HepG2 (cell line): ENCODE data around the gene CAMKMT. TPM values are rescaled to one million over a fixed set of nuclear protein-coding genes. Genes with fewer than 3 reads are reported as not detected.

Source experiments
- ATAC-seq: fragments of 200-7000 bp; cut with Tn5 transposase; 3 replicates; pipeline ENCODE4 v1.9.1; 2020; ENCODE audit warnings: mild to moderate bottlenecking, moderate library complexity
- BruUV-seq: library from RNA; stranded (reverse); fragments of 400-500 nt; replicated peaks from 2 replicates; lab custom pipeline; 2021; lab: Mats Ljungman, UMichigan
- CTCF ChIA-PET: fragments of 300-600 bp; formaldehyde crosslinking; extraction: SDS; loops from one replicate; lab custom pipeline; 2021; ENCODE audit warnings: low total read pairs, inconsistent platforms, low intra/inter-chr PET ratio; lab: Yijun Ruan, JAX
- POLR2A ChIA-PET: fragments of 350-600 bp; sonication (Branson Sonifier 250); formaldehyde crosslinking; loops from one replicate; lab custom pipeline; 2020; ENCODE audit warnings: antibody characterized with exemption, inconsistent platforms; lab: Yijun Ruan, JAX
- DNase-seq: peaks from one replicate; pipeline ENCODE4 v3.0.0-alpha.2; 2015; ENCODE audit warnings: low spot score
- FAIRE-seq: peaks from 3 replicates; lab custom pipeline; 2011; peaks lifted over from hg19 to GRCh38; lab: Jason Lieb, UNC
- H2AFZ ChIP-seq: one replicate; pipeline ENCODE4 v1.6.1; 2011; ENCODE audit warnings: low read length, inconsistent platforms
- H3K27ac ChIP-seq: fragments of 300-600 bp; 3 replicates; pipeline ENCODE4 v1.8.0; 2011; ENCODE audit warnings: mixed run types, mild to moderate bottlenecking, mixed read lengths, low read length, inconsistent platforms; ENCODE audit not compliant: insufficient read depth; ENCODE audit errors: extremely low read length
- H3K27me3 ChIP-seq, 2 experiments: fragments of 200-600 bp in 1 of 2; 2 replicates in 1 of 2; 3 replicates in 1 of 2; pipeline versions ENCODE4 v1.6.0 to v1.8.0; 2011; ENCODE audit warnings: low read length in 2 of 2, mild to moderate bottlenecking in 2 of 2, moderate library complexity in 2 of 2, inconsistent platforms in 1 of 2; ENCODE audit not compliant: insufficient read depth in 2 of 2, control insufficient read depth in 1 of 2
- H3K36me3 ChIP-seq, 2 experiments: fragments of 200-600 bp in 1 of 2; replicated peaks in 1 of 2; 2 replicates in 1 of 2; 3 replicates in 1 of 2; pipeline versions ENCODE4 v1.5.1 to v1.8.0; 2011; ENCODE audit warnings: low read length in 2 of 2, inconsistent platforms in 1 of 2; ENCODE audit not compliant: insufficient read depth in 2 of 2, control insufficient read depth in 1 of 2
- H3K4me1 ChIP-seq: 2 replicates; pipeline ENCODE4 v1.5.1; 2012; ENCODE audit warnings: low read length, inconsistent platforms; ENCODE audit not compliant: insufficient read depth
- H3K4me2 ChIP-seq: 2 replicates; pipeline ENCODE4 v1.6.0; 2011; ENCODE audit warnings: low read depth, low read length, inconsistent platforms
- H3K4me3 ChIP-seq, 3 experiments: fragments of 200-600 bp in 1 of 3; sonication (generic), shearing (Covaris generic) in 1 of 3; replicated peaks in 1 of 3; 2 replicates each; pipeline ENCODE4 v1.5.1; 2011 to 2016; ENCODE audit warnings: low read length in 3 of 3, inconsistent platforms in 2 of 3, low read depth in 2 of 3, mild to moderate bottlenecking in 2 of 3, control low read depth in 1 of 3, mixed read lengths in 1 of 3; ENCODE audit not compliant: insufficient read depth in 1 of 3
- H3K79me2 ChIP-seq: one replicate; pipeline ENCODE4 v1.6.1; 2011; ENCODE audit warnings: low read length, inconsistent platforms; ENCODE audit not compliant: insufficient read depth
- H3K9ac ChIP-seq: 2 replicates; pipeline ENCODE4 v1.6.0; 2011; ENCODE audit warnings: mild to moderate bottlenecking, low read depth, low read length, inconsistent platforms; ENCODE audit not compliant: insufficient read depth
- H3K9me3 ChIP-seq: 2 replicates; pipeline ENCODE4 v1.5.1; 2012; ENCODE audit warnings: mild to moderate bottlenecking, low read length
- H4K20me1 ChIP-seq: 2 replicates; pipeline ENCODE4 v1.6.0; 2011; ENCODE audit warnings: inconsistent platforms, mild to moderate bottlenecking, low read length, moderate library complexity; ENCODE audit not compliant: insufficient read depth
- GTF2F1 ChIP-seq: fragments of 150-350 bp; IDR thresholded peaks from 2 replicates; pipeline ENCODE4 v1.6.1; 2014; ENCODE audit warnings: low read length
- NFYC ChIP-seq: IDR thresholded peaks from 2 replicates; pipeline ENCODE4 v1.6.1; 2016; ENCODE audit warnings: missing genetic modification reagents, missing compliant biosample characterization
- RNF219 ChIP-seq: sonication (generic); formaldehyde crosslinking; IDR thresholded peaks from 2 replicates; pipeline ENCODE4 v1.5.0; 2020; ENCODE audit warnings: mild to moderate bottlenecking, missing genetic modification reagents
- SKIL ChIP-seq: sonication (generic); formaldehyde crosslinking; IDR thresholded peaks from 2 replicates; pipeline ENCODE4 v1.8.0; 2022; ENCODE audit warnings: missing genetic modification reagents, mild to moderate bottlenecking, moderate library complexity, borderline replicate concordance
- SMAD1 ChIP-seq: sonication (generic); formaldehyde crosslinking; IDR thresholded peaks from 2 replicates; pipeline ENCODE4 v1.4.0; 2020; ENCODE audit warnings: missing genetic modification reagents, low read depth, mild to moderate bottlenecking, borderline replicate concordance
- ZFP62 ChIP-seq: sonication (generic); formaldehyde crosslinking; IDR thresholded peaks from 2 replicates; pipeline ENCODE4 v1.4.0; 2020; ENCODE audit warnings: missing genetic modification reagents
- ZNF513 ChIP-seq: sonication (generic); formaldehyde crosslinking; conservative IDR thresholded peaks from 2 replicates; pipeline ENCODE4 v1.5.0; 2020; ENCODE audit warnings: missing genetic modification reagents
- ZNF670 ChIP-seq: sonication (generic); formaldehyde crosslinking; IDR thresholded peaks from 2 replicates; pipeline ENCODE4 v1.8.0; 2022; ENCODE audit warnings: mild to moderate bottlenecking, missing genetic modification reagents, borderline replicate concordance
- WGBS: methylation state at CpG from one replicate; pipeline ENCODE4 v1.1.6; 2017; ENCODE audit warnings: low lambda C conversion rate; 5-methylcytosine and 5-hydroxymethylcytosine counted together
- in situ Hi-C: cut with HindIII; loops from 2 replicates; pipeline ENCODE4 v1.10.0; 2017; ENCODE audit warnings: low pct_unique_long_range_greater_than_20kb; ENCODE audit not compliant: extremely low pct_ligation_motif_present
- intact Hi-C: fragments of 100-400 bp; cut with micrococcal nuclease; formaldehyde crosslinking; loops from one replicate; pipeline ENCODE4 v1.10.0; 2022; ENCODE audit not compliant: unreplicated experiment
- polyA plus RNA-seq, 8 experiments: library from polyadenylated mRNA; depleted of rRNA in 3 of 8; stranded (reverse) in 7 of 8; unstranded in 1 of 8; fragments of >200 nt; fragmentation: Illumina TruSeq in 4 of 8; extraction: Trizol in 4 of 8; gene quantifications; 2 replicates each; pipeline versions ENCODE4 v1.2.1 to v1.2.3, GENCODE V29; 2011 to 2016; ENCODE audit warnings: low read depth in 4 of 8, missing spikeins in 1 of 8, mixed read lengths in 1 of 8; ENCODE audit not compliant: insufficient read depth in 1 of 8
- total RNA-seq, 5 experiments: library from RNA; depleted of rRNA; stranded (reverse); fragments of >200 nt; fragmentation: Illumina TruSeq; extraction: Trizol; gene quantifications; 2 replicates each; pipeline ENCODE4 v1.2.3, GENCODE V29; 2016; ENCODE audit warnings: low read depth in 1 of 5
- TF ChIP-seq, protein P1 (sequence below): IDR thresholded peaks from 2 replicates; pipeline ENCODE4 v1.6.1; 2016; ENCODE audit warnings: missing genetic modification reagents, missing compliant biosample characterization

The CAMKMT gene
- total and polyA plus RNA-seq, 2 of the 13 experiments (the other 11 are each of a cell fraction or from before 2014, with no cell fraction given): 6.9 to 20.8 TPM

- Histone ChIP-seq H2AFZ (no peak overlapping the region), H3K27ac (no peak overlapping the region), H3K79me2 (no peaks in the 10 kb centered on the region), H3K4me3 (no peak overlapping the region), H4K20me1 (no peaks in the 10 kb centered on the region), H3K4me2 (no peak overlapping the region), H3K27me3 (no peaks in the 10 kb centered on the region), H3K4me1 (no peaks in the 10 kb centered on the region), H3K9me3 (no peaks in the 10 kb centered on the region), H3K36me3 (no peaks in the 10 kb centered on the region), H3K9ac (no peak overlapping the region)
- DNase-seq (no peak), ATAC-seq (no peak), FAIRE-seq (no peak)
- intact Hi-C loops: no loop called here
- ChIA-PET CTCF (no interaction called here), POLR2A (no interaction called here)
- no peak for TF ChIP-seq ZFP62 (CRISPR knock-in tag)
- TF ChIP-seq NFYC (CRISPR knock-in tag): no peak
- TF ChIP-seq, protein P1, sequence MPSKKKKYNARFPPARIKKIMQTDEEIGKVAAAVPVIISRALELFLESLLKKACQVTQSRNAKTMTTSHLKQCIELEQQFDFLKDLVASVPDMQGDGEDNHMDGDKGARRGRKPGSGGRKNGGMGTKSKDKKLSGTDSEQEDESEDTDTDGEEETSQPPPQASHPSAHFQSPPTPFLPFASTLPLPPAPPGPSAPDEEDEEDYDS (CRISPR knock-in tag): no peak
- no peak for TF ChIP-seq SMAD1 (CRISPR knock-in tag)
- TF ChIP-seq GTF2F1: no peak
- no peak for TF ChIP-seq SKIL (CRISPR knock-in tag)
- TF ChIP-seq ZNF513 (CRISPR knock-in tag): no peak
- no peak for TF ChIP-seq ZNF670 (CRISPR knock-in tag)
- no peak for TF ChIP-seq RNF219 (CRISPR knock-in tag)
- in situ Hi-C loops: no loop called here
- no TSS peak for BruUV-seq
- WGBS: 83% methylated on average over 6 of the region's 6 CpGs
Observed at GRCh38 chr2:44579115-44579836, 217.5 kb downstream of the CAMKMT start.
